Mesenchymal stem cell (in vitro differentiated cells and primary cell): Measurements from ENCODE around the gene TUBA4A.
A peak's percentile ranks its signal among the peaks of the same experiment; 100 is the strongest.

Source experiments
- DNase-seq: peaks from one replicate; pipeline ENCODE4 v3.0.0-alpha.2; 2013
- H2AFZ ChIP-seq: one replicate; pipeline ENCODE4 v1.6.1; 2013; ENCODE audit warnings: low read depth, mild to moderate bottlenecking, control low read depth, inconsistent platforms, low read length, moderate library complexity
- H2AK5ac ChIP-seq: 2 replicates; pipeline ENCODE4 v1.6.1; 2013; ENCODE audit warnings: low read length, moderate library complexity, mild to moderate bottlenecking, inconsistent platforms; ENCODE audit not compliant: severe bottlenecking
- H2BK120ac ChIP-seq: one replicate; pipeline ENCODE4 v1.6.1; 2013; ENCODE audit warnings: low read depth, mild to moderate bottlenecking, inconsistent platforms, low read length, moderate library complexity
- H2BK12ac ChIP-seq, 2 experiments: one replicate each; pipeline ENCODE4 v1.6.1; 2013; ENCODE audit warnings: inconsistent platforms in 2 of 2, low read length in 2 of 2, mild to moderate bottlenecking in 2 of 2, moderate library complexity in 2 of 2, control low read depth in 1 of 2
- H2BK15ac ChIP-seq: one replicate; pipeline ENCODE4 v1.6.1; 2013; ENCODE audit warnings: mild to moderate bottlenecking, low read depth, inconsistent platforms; ENCODE audit not compliant: poor library complexity, severe bottlenecking
- H2BK5ac ChIP-seq: 2 replicates; pipeline ENCODE4 v1.6.1; 2013; ENCODE audit warnings: low read depth, mild to moderate bottlenecking, low read length, control low read depth, inconsistent platforms; ENCODE audit not compliant: poor library complexity, severe bottlenecking
- H3K14ac ChIP-seq, 2 experiments: one replicate each; pipeline ENCODE4 v1.6.1; 2013; ENCODE audit warnings: inconsistent platforms in 2 of 2, low read length in 2 of 2, control low read depth in 1 of 2, mild to moderate bottlenecking in 1 of 2, moderate library complexity in 1 of 2
- H3K18ac ChIP-seq, 2 experiments: one replicate each; pipeline ENCODE4 v1.6.1; 2013; ENCODE audit warnings: inconsistent platforms in 2 of 2, low read length in 2 of 2, control low read depth in 1 of 2, low read depth in 1 of 2, mild to moderate bottlenecking in 1 of 2
- H3K23ac ChIP-seq, 2 experiments: one replicate each; pipeline ENCODE4 v1.6.1; 2013; ENCODE audit warnings: inconsistent platforms in 2 of 2, low read length in 2 of 2, mild to moderate bottlenecking in 2 of 2, moderate library complexity in 2 of 2, control low read depth in 1 of 2
- H3K27ac ChIP-seq: 2 replicates; pipeline ENCODE4 v1.5.1; 2013; ENCODE audit warnings: mild to moderate bottlenecking, moderate library complexity, low read length, control low read depth, inconsistent platforms; ENCODE audit not compliant: poor library complexity, severe bottlenecking
- H3K27me3 ChIP-seq, 2 experiments: 2 replicates each; pipeline versions ENCODE4 v1.6.1 to v1.7.0; 2013; ENCODE audit warnings: low read length in 2 of 2, mild to moderate bottlenecking in 2 of 2, moderate library complexity in 2 of 2, control low read depth in 1 of 2, inconsistent platforms in 1 of 2; ENCODE audit not compliant: control insufficient read depth in 1 of 2, insufficient read depth in 1 of 2
- H3K36me3 ChIP-seq, 2 experiments: 2 replicates each; pipeline versions ENCODE4 v1.6.1 to v1.7.0; 2013; ENCODE audit warnings: low read length in 2 of 2, control low read depth in 1 of 2, inconsistent platforms in 1 of 2, low read depth in 1 of 2, mild to moderate bottlenecking in 1 of 2; ENCODE audit not compliant: insufficient read depth in 2 of 2, control insufficient read depth in 1 of 2
- H3K4ac ChIP-seq, 2 experiments: one replicate each; pipeline ENCODE4 v1.6.1; 2013; ENCODE audit warnings: inconsistent platforms in 2 of 2, low read length in 2 of 2, mild to moderate bottlenecking in 2 of 2, moderate library complexity in 2 of 2, control low read depth in 1 of 2, low read depth in 1 of 2
- H3K4me1 ChIP-seq: 2 replicates; pipeline ENCODE4 v1.6.1; 2013; ENCODE audit warnings: low read depth, low read length, control low read depth; ENCODE audit not compliant: control insufficient read depth, insufficient read depth
- H3K4me2 ChIP-seq: 2 replicates; pipeline ENCODE4 v1.6.1; 2013; ENCODE audit warnings: low read length, mild to moderate bottlenecking, inconsistent platforms; ENCODE audit not compliant: poor library complexity, severe bottlenecking
- H3K4me3 ChIP-seq, 2 experiments: 2 replicates each; pipeline versions ENCODE4 v1.5.1 to v1.7.0; 2013; ENCODE audit warnings: low read length in 2 of 2, mild to moderate bottlenecking in 2 of 2, control low read depth in 1 of 2, low read depth in 1 of 2; ENCODE audit not compliant: insufficient read depth in 1 of 2
- H3K79me1 ChIP-seq: replicated peaks from 2 replicates; pipeline ENCODE4 v1.6.1; 2013; ENCODE audit warnings: mild to moderate bottlenecking, control low read depth, low read length, inconsistent platforms; ENCODE audit not compliant: poor library complexity, severe bottlenecking
- H3K9ac ChIP-seq: 2 replicates; pipeline ENCODE4 v1.7.0; 2013; ENCODE audit warnings: mild to moderate bottlenecking, low read length, moderate library complexity
- H3K9me3 ChIP-seq: 2 replicates; pipeline ENCODE4 v1.7.0; 2013; ENCODE audit warnings: mild to moderate bottlenecking, low read length; ENCODE audit not compliant: control insufficient read depth
- H4K8ac ChIP-seq: one replicate; pipeline ENCODE4 v1.6.1; 2013; ENCODE audit warnings: inconsistent platforms, mild to moderate bottlenecking, low read length, moderate library complexity
- H4K91ac ChIP-seq: one replicate; pipeline ENCODE4 v1.6.1; 2013; ENCODE audit warnings: mild to moderate bottlenecking, low read length, inconsistent platforms
- WGBS: methylation state at CpG from one replicate; pipeline ENCODE4 v1.1.7; 2013; ENCODE audit warnings: mixed read lengths; 5-methylcytosine and 5-hydroxymethylcytosine counted together

The TUBA4A gene

GRCh38 chr2:219229305-219230058, 24.2 kb downstream of the TUBA4A start, which contains the start of the genes ANKZF1 and ATG9A:
Gene ANKZF1, plus strand, starts transcription at chr2:219229806. Its CDS starts 452 bp downstream, at chr2:219230258.
Gene ATG9A, minus strand, starts transcription at chr2:219229636. Its CDS starts 1,612 bp downstream, at chr2:219228024.
- peak within 1 kb of the TSS; percentile 68 for H2BK15ac ChIP-seq
- peak within 1 kb of the TSS; percentile 0 to 93 for H3K4ac ChIP-seq
- H3K36me3 ChIP-seq = peaks cover 37 to 54% of the 10 kb centered on the region in 2 experiments
- H2AFZ ChIP-seq = peak within 1 kb of the TSS; percentile 81
- H3K23ac ChIP-seq = peak within 1 kb of the TSS in 1 of 2 experiments; percentile 90
- peak within 1 kb of the TSS; percentile 67 for H2BK5ac ChIP-seq
- peak within 1 kb of the TSS; percentile 83 to 94 for H3K4me3 ChIP-seq
- peak; percentile 99 for DNase-seq
- under 1% methylated on average over 80 of the region's 80 CpGs for WGBS
- H4K8ac ChIP-seq = peak within 1 kb of the TSS; percentile 91
- H2BK120ac ChIP-seq = peak within 1 kb of the TSS; percentile 83
- H3K4me2 ChIP-seq = peak within 1 kb of the TSS; percentile 98
- H3K4me1 ChIP-seq = peaks cover 12% of the 10 kb centered on the region
- no peaks in the 10 kb centered on the region for H3K9me3 ChIP-seq
- H3K79me1 ChIP-seq = peaks cover 48% of the 10 kb centered on the region
- H3K9ac ChIP-seq = peak within 1 kb of the TSS; percentile 96
- H3K14ac ChIP-seq = peak within 1 kb of the TSS in 1 of 2 experiments; percentile 99
- peak within 1 kb of the TSS; percentile 88 for H3K27ac ChIP-seq
- H4K91ac ChIP-seq = peak within 1 kb of the TSS; percentile 84
- H3K18ac ChIP-seq = peak within 1 kb of the TSS; percentile 61 to 79
- H2BK12ac ChIP-seq = peak within 1 kb of the TSS in 1 of 2 experiments; percentile 75
- no peak within 1 kb of the TSS for H2AK5ac ChIP-seq
- no peaks in the 10 kb centered on the region for H3K27me3 ChIP-seq

GRCh38 chr2:219228911-219229304, 24.8 kb downstream of the TUBA4A start:
- Histone ChIP-seq H2BK5ac (no peak overlapping the region), H3K27ac (peak overlapping the region; percentile 6), H3K14ac (peak overlapping the region in 1 of 2 experiments; percentile 99), H3K4me2 (peak overlapping the region; percentile 98), H3K9ac (peak overlapping the region; percentile 96), H2BK15ac (peak overlapping the region; percentile 68), H2AK5ac (no peak overlapping the region), H3K18ac (peak overlapping the region; percentile 46 to 70), H3K4me3 (peak overlapping the region; percentile 72 to 94), H3K4ac (peak overlapping the region; percentile 0 to 93), H2BK12ac (peak overlapping the region in 1 of 2 experiments; percentile 75), H3K4me1 (peaks cover 12% of the 10 kb centered on the region), H2AFZ (peak overlapping the region; percentile 46), H4K91ac (no peak overlapping the region), H4K8ac (peak overlapping the region; percentile 46), H2BK120ac (peak overlapping the region; percentile 83), H3K79me1 (peaks cover 53% of the 10 kb centered on the region), H3K9me3 (no peaks in the 10 kb centered on the region), H3K36me3 (peaks cover 42 to 54% of the 10 kb centered on the region in 2 experiments), H3K27me3 (no peaks in the 10 kb centered on the region), H3K23ac (peak overlapping the region in 1 of 2 experiments; percentile 86)
- DNase-seq = no peak
- WGBS = 8% methylated on average over 19 of the region's 19 CpGs

- Histone ChIP-seq H3K4me1 (peaks cover 12% of the 10 kb centered on the region), H2BK5ac (no peak overlapping the region), H2BK120ac (no peak overlapping the region), H3K14ac (peak overlapping the region in 1 of 2 experiments; percentile 99), H3K4me3 (peak overlapping the region; percentile 72 to 94), H3K4me2 (peak overlapping the region; percentile 98), H2AFZ (no peak overlapping the region), H2AK5ac (no peak overlapping the region), H3K18ac (peak overlapping the region in 1 of 2 experiments; percentile 70), H4K91ac (no peak overlapping the region), H2BK12ac (peak overlapping the region in 1 of 2 experiments; percentile 84), H3K9me3 (no peaks in the 10 kb centered on the region), H3K9ac (peak overlapping the region; percentile 96), H4K8ac (no peak overlapping the region), H3K4ac (peak overlapping the region in 1 of 2 experiments; percentile 93), H3K23ac (peak overlapping the region in 1 of 2 experiments; percentile 86), H3K79me1 (peaks cover 57% of the 10 kb centered on the region), H2BK15ac (no peak overlapping the region), H3K27ac (no peak overlapping the region), H3K36me3 (peaks cover 43 to 54% of the 10 kb centered on the region in 2 experiments), H3K27me3 (no peaks in the 10 kb centered on the region)
- 81% methylated on average over 6 of the region's 7 CpGs for WGBS
- peak; percentile 18 for DNase-seq
These were observed 25.4 kb downstream of the TUBA4A start for GRCh38 chr2:219228041-219228910.
